HL-60 (cell line): Measurements from ENCODE around the gene TTC39B.

Experiments used
- CTCF ChIP-seq: IDR thresholded peaks from one replicate; pipeline ENCODE4 v1.5.1; 2011; ENCODE audit warnings: low read length, control low read depth, inconsistent platforms; ENCODE audit not compliant: insufficient read depth
- GABPA ChIP-seq: IDR thresholded peaks from 2 replicates; pipeline ENCODE4 v1.6.1; 2012; ENCODE audit warnings: low read depth
- POLR2AphosphoS5 ChIP-seq: IDR thresholded peaks from 2 replicates; pipeline ENCODE4 v1.6.1; 2012; ENCODE audit warnings: low read depth
- REST ChIP-seq: IDR thresholded peaks from 2 replicates; pipeline ENCODE4 v1.6.1; 2012; ENCODE audit warnings: low read depth; ENCODE audit not compliant: insufficient replicate concordance
- SPI1 ChIP-seq: IDR thresholded peaks from 2 replicates; pipeline ENCODE4 v1.6.1; 2012; ENCODE audit warnings: low read depth, mild to moderate bottlenecking, borderline replicate concordance

DNA sequence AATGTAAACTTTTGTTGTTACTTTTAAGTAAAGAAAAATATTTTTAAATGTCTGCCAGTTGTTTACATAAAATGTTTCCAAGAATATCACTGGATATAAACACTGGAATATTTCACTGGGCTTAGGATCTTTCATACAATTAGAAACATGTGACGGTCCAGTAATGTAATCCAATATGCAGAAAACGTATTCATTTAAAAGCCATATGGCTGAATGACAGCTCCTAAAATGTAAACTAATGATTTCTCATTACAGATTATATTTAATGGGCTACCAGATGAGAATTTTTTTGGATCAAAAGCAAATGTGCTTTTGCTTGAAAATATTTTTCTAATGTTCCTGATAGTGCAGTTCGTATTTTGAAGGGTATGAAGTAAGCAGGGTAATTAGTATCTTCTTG is 124.3 kb downstream of the TTC39B start:
- TF ChIP-seq CTCF (no peak), POLR2AphosphoS5 (no peak), REST (no peak), GABPA (no peak), SPI1 (no peak)
